ENCODE measurements around the gene AKAP17A. TPM values are rescaled to one million over a fixed set of nuclear protein-coding genes. Genes with fewer than 3 reads are reported as not detected.

Gene AKAP17A
- total and polyA plus RNA-seq, 2 of the 8 experiments (the other 6 are each of a cell fraction or from before 2014, with no cell fraction given): 14.0 to 41.2 TPM

- TF ChIP-seq SUZ12 (IDR thresholded peaks at IDR 0.05; ENCODE audit: low read length) (no peak), TAF1 (IDR thresholded peaks at IDR 0.05; ENCODE audit: low read depth, low read length) (no peak), JUN (IDR thresholded peaks at IDR 0.05; ENCODE audit: low read depth, low read length) (no peak), SAP30 (IDR thresholded peaks at IDR 0.05; ENCODE audit: insufficient read depth, insufficient replicate concordance, low read length) (no peak), GABPA (IDR thresholded peaks at IDR 0.05; ENCODE audit: borderline replicate concordance, insufficient read depth, low read length) (no peak), ZNF274 (IDR thresholded peaks at IDR 0.05; ENCODE audit: borderline replicate concordance, extremely low read depth, low read length) (no peak), SP2 (IDR thresholded peaks at IDR 0.05; ENCODE audit: low read length) (no peak), E2F6 (IDR thresholded peaks at IDR 0.05) (no peak)
These were observed 4.2 kb upstream of the AKAP17A start (continued) for GRCh38 chrX:1587161-1587560.

Data from H1 (cell line).